Neural progenitor cell (in vitro differentiated cells): ENCODE results near the gene SDK1.

Experiments used
- EZH2 ChIP-seq: fragments of 200-600 bp; sonication (generic); IDR thresholded peaks from 2 replicates; pipeline ENCODE4 v1.6.1; 2017; ENCODE audit warnings: antibody characterized with exemption, mild to moderate bottlenecking, moderate library complexity
- EZH2phosphoT487 ChIP-seq: fragments of 200-600 bp; sonication (generic); IDR thresholded peaks from 2 replicates; pipeline ENCODE4 v1.6.1; 2017; ENCODE audit warnings: antibody characterized with exemption
- TF ChIP-seq, protein P1 (sequence below): fragments of 200-600 bp; sonication (generic); IDR thresholded peaks from 2 replicates; pipeline ENCODE4 v1.5.1; 2017; ENCODE audit warnings: antibody characterized with exemption, mild to moderate bottlenecking

DNA sequence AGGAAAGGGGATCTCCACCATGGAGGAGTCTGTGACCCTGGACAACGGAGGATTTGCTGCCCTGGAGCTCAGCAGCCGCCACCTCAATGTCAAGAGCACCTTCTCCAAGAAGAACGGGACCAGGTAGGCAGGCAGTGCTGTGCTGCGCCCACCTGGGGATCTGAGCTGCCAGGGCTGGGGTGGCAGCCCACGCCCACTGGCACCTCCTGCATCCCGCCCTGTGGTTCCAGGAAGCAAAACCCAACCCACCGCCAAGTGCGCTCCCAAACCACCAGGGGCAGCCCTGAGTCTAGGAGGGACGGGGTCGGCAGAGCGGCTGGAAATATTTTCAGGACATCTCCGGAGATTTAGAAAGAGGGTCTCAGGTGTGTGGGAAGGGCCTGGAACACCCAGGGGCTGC, 940.7 kb downstream of the SDK1 start:
- TF ChIP-seq, protein P1, sequence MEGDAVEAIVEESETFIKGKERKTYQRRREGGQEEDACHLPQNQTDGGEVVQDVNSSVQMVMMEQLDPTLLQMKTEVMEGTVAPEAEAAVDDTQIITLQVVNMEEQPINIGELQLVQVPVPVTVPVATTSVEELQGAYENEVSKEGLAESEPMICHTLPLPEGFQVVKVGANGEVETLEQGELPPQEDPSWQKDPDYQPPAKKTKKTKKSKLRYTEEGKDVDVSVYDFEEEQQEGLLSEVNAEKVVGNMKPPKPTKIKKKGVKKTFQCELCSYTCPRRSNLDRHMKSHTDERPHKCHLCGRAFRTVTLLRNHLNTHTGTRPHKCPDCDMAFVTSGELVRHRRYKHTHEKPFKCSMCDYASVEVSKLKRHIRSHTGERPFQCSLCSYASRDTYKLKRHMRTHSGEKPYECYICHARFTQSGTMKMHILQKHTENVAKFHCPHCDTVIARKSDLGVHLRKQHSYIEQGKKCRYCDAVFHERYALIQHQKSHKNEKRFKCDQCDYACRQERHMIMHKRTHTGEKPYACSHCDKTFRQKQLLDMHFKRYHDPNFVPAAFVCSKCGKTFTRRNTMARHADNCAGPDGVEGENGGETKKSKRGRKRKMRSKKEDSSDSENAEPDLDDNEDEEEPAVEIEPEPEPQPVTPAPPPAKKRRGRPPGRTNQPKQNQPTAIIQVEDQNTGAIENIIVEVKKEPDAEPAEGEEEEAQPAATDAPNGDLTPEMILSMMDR, result peak; percentile 46
- TF ChIP-seq EZH2, result no peak
- TF ChIP-seq EZH2phosphoT487, result no peak
